Lower leg skin (tissue), 4 donors: ENCODE data around the gene GCM1. TPM values are rescaled to one million over a fixed set of nuclear protein-coding genes. Genes with fewer than 3 reads are reported as not detected.

ENCODE experiments used
- DNase-seq, 2 donors: peaks; one replicate each; pipeline ENCODE4 v3.0.0-alpha.2; 2019; ENCODE audit warnings: low spot score in 2 of 2
- H3K4me3 ChIP-seq: fragments of 200-600 bp; sonication (generic); 2 replicates; pipeline ENCODE4 v1.5.1; 2017; ENCODE audit warnings: mild to moderate bottlenecking, low read depth; ENCODE audit not compliant: poor library complexity, severe bottlenecking
- POLR2A ChIP-seq, 2 donors: fragments of 450-650 bp; IDR thresholded peaks; one replicate each; pipeline ENCODE4 v1.6.1; 2016 to 2017; ENCODE audit warnings: antibody characterized with exemption in 2 of 2, mild to moderate bottlenecking in 1 of 2, moderate library complexity in 1 of 2
- WGBS, 2 donors: methylation state at CpG; one replicate each; pipeline ENCODE4 v1.1.5; 2018; 5-methylcytosine and 5-hydroxymethylcytosine counted together
- intact Hi-C: fragments of 100-400 bp; cut with DNase I; formaldehyde crosslinking; loops from one replicate; pipeline ENCODE4 v1.15.0; 2023; ENCODE audit warnings: low total_unique reads
- total RNA-seq, 4 donors: library from RNA; depleted of rRNA; stranded (reverse); fragments of >200 nt; gene quantifications; one replicate each; pipeline ENCODE4 v1.1.0, GENCODE V29; 2016
- TF ChIP-seq, protein P1 (sequence below), 3 donors: fragments of 450-650 bp; IDR thresholded peaks; one replicate each; pipeline ENCODE4 v1.5.1; 2016; ENCODE audit warnings: antibody characterized with exemption in 3 of 3, mild to moderate bottlenecking in 3 of 3, moderate library complexity in 2 of 3

The GCM1 gene
- total RNA-seq, 4 donors from 2014 or later, result not detected

DNA sequence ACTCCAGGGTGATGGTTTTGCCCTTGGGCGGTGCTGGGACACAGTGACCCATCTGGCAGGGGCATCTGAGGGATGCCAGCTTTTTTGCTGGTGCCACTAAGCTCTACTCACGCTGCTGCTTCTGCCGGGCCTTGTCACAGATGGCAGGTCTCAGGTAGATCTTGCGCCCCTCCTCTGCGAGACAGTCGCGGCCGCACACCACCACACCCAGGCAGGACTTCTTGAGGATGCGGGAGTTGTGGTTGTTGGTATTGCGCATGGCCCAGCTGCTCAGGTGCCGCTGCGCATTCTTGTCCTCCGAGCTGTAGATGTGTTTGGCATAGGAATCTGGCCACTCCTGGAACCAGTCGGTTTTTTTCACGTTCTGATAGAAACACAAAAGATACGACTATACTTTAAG, 14.7 kb downstream of the GCM1 start:
- WGBS, 2 donors, result 90 to 93% methylated on average over 14 to 16 of the region's 16 CpGs

DNA sequence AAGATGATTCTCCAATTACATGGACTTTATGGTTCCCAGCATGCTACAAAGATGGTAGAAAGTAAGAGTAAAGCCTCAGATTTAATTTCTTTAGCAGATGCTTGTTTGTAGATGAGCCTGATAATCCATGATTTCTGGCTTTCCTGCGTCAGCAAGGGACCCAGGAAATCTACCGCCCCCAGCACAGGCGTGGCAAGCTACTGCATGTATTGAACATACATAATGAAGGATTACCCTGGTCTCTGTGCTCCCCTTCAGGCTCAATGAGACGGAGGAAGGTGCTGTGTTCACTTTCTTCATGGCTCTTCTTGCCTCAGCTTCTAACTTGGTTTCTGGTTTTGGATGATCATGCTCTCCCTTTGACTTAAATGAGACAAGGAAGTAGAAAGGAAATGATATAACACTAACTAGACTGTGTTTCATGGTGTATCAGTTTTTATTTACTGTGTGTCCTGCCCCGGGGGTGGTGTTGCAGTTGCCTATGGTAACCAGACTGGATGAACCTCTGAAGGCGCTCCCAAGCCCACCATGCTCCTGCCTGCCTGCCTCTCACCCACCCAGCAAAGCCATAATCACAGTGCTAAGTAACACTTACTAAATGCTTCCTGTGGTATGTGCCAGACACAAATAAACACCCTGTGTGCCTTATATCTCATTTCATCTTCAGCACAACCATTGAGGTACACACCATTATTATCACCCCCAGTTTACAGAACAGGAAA, 17.9 kb downstream of the GCM1 start:
- no peak overlapping the region for H3K4me3 ChIP-seq
- TF ChIP-seq POLR2A (IDR thresholded peaks at IDR 0.05), result no peak
- TF ChIP-seq, protein P1, sequence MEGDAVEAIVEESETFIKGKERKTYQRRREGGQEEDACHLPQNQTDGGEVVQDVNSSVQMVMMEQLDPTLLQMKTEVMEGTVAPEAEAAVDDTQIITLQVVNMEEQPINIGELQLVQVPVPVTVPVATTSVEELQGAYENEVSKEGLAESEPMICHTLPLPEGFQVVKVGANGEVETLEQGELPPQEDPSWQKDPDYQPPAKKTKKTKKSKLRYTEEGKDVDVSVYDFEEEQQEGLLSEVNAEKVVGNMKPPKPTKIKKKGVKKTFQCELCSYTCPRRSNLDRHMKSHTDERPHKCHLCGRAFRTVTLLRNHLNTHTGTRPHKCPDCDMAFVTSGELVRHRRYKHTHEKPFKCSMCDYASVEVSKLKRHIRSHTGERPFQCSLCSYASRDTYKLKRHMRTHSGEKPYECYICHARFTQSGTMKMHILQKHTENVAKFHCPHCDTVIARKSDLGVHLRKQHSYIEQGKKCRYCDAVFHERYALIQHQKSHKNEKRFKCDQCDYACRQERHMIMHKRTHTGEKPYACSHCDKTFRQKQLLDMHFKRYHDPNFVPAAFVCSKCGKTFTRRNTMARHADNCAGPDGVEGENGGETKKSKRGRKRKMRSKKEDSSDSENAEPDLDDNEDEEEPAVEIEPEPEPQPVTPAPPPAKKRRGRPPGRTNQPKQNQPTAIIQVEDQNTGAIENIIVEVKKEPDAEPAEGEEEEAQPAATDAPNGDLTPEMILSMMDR (IDR thresholded peaks at IDR 0.05), result no peak
- intact Hi-C loops, result no loop called here
- WGBS, 2 donors, result 56 to 58% methylated on average over 6 of the region's 6 CpGs
- DNase-seq, result no peak

More for the DNA sequence above, 14.7 kb downstream of the GCM1 start:
- no peak overlapping the region for H3K4me3 ChIP-seq
- TF ChIP-seq POLR2A (IDR thresholded peaks at IDR 0.05), result no peak
- TF ChIP-seq, protein P1 (IDR thresholded peaks at IDR 0.05), result no peak
- no peak for DNase-seq
- intact Hi-C loops, result no loop called here

DNA sequence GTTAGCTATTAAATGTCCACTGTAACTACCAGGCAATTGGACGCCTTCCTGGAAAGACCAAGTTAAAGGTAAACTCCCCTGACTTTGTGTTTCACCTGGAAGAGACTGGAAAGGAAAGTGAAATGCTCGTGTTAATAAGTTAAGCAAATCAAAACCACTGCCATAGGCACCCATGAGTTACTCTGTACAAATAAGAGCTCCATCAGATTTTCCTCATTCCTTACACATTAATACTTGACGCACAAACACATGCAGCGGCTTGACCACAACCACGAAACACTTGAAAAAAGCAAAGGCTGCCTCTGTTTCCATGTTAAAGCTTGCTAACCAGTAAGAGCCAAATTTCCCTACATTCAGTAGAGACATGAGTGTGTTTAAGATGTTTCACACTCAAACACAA, 19.8 kb downstream of the GCM1 start:
- intact Hi-C loops, result no loop called here
- DNase-seq, result no peak
- no peak overlapping the region for H3K4me3 ChIP-seq
- no peak for TF ChIP-seq POLR2A (IDR thresholded peaks at IDR 0.05)
- TF ChIP-seq, protein P1 (IDR thresholded peaks at IDR 0.05), result no peak
- 72 to 81% methylated on average over 5 of the region's 5 CpGs for WGBS, 2 donors

DNA sequence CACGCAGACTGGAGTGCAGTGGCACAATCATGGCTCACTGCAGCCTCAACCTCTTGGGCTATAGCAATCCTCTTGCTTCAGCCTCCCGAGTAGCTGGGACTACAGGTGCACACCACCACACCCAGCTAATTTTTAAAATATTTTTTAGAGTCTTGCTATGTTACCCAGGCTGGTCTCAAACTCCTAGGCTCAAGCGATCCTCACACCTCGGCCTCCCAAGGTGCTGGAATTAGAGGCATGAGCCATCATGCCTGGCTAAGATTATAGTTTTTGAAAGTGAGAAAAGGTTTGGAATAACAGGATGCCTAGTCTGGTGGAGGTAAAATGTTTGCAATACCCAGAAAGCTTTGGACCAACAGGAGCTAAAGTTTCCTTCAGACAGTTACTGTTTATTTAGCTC, 23.4 kb downstream of the GCM1 start:
- 86 to 96% methylated on average over 4 of the region's 4 CpGs for WGBS, 2 donors
- intact Hi-C loops, result no loop called here
- H3K4me3 ChIP-seq, result no peak overlapping the region
- TF ChIP-seq, protein P1 (IDR thresholded peaks at IDR 0.05), result no peak
- no peak for TF ChIP-seq POLR2A (IDR thresholded peaks at IDR 0.05)
- DNase-seq, result no peak

DNA sequence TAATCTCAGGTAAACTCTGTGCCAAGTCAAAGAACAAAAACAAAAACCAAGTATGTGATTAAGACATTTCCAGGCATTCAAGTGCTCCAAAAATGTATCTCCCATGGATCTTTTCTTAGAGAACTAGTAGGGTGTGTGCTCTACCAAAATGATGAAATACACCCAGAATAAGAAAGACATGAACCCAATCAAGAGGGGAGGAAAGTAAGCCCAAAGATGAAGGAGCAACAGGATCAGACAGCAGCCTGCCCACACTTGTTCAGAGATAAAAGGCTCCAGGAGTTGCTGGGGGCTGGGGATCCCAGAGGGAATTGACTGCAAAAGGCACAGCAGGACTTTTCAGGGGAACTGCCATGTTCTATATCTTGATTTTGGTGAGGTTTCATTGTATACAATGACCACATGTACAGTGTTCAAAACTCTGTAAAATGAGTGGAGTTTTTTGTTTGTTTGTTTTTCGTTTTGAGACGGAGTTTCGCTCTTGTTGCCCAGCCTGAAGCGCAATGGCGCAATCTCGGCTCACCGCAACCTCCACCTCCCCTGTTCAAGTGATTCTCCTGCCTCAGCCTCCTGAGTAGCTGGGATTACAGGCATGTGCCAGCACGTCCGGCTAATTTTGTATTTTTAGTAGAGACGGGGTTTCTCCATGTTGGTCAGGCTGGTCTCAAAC, 24.4 kb downstream of the GCM1 start:
- no peak overlapping the region for H3K4me3 ChIP-seq
- DNase-seq, result no peak
- TF ChIP-seq, protein P1 (IDR thresholded peaks at IDR 0.05), result no peak
- no peak for TF ChIP-seq POLR2A (IDR thresholded peaks at IDR 0.05)
- WGBS, 2 donors, result 91 to 92% methylated on average over 10 of the region's 10 CpGs
- intact Hi-C loops, result no loop called here
